Kidney (tissue), 14 donors: ENCODE results near the gene PPM1L. TPM values are rescaled to one million over a fixed set of nuclear protein-coding genes. Genes with fewer than 3 reads are reported as not detected.

Experiments used
- DNase-seq, 5 donors: peaks; one replicate each; pipeline ENCODE4 v3.0.0-alpha.2; 2013 to 2020
- FAIRE-seq: peaks from 2 replicates; lab custom pipeline; 2012; peaks lifted over from hg19 to GRCh38; lab: Jason Lieb, UNC
- H3K27ac ChIP-seq, 2 donors: one replicate each; pipeline ENCODE4 v1.7.0; 2013; ENCODE audit warnings: low read depth in 2 of 2, low read length in 2 of 2, inconsistent platforms in 1 of 2
- H3K27me3 ChIP-seq: one replicate; pipeline ENCODE4 v1.7.1; 2013; ENCODE audit warnings: low read length, inconsistent platforms; ENCODE audit not compliant: control insufficient read depth, insufficient read depth
- H3K36me3 ChIP-seq, 3 donors: one replicate each; pipeline versions ENCODE4 v1.7.0 to v1.7.1; 2013; ENCODE audit warnings: low read length in 3 of 3, control low read depth in 1 of 3, inconsistent platforms in 1 of 3; ENCODE audit not compliant: insufficient read depth in 3 of 3, control insufficient read depth in 2 of 3
- H3K4me1 ChIP-seq, 3 donors: one replicate each; pipeline versions ENCODE4 v1.7.0 to v1.7.1; 2013; ENCODE audit warnings: low read length in 3 of 3, inconsistent platforms in 1 of 3, low read depth in 1 of 3; ENCODE audit not compliant: control insufficient read depth in 2 of 3, insufficient read depth in 2 of 3
- H3K4me3 ChIP-seq, 3 donors: one replicate each; pipeline versions ENCODE4 v1.7.0 to v1.8.1; 2013; ENCODE audit warnings: low read length in 3 of 3, control low read depth in 1 of 3, inconsistent platforms in 1 of 3
- H3K9ac ChIP-seq, 3 donors: one replicate each; pipeline versions ENCODE4 v1.7.0 to v1.7.1; 2013; ENCODE audit warnings: low read length in 3 of 3, control low read depth in 1 of 3, inconsistent platforms in 1 of 3
- H3K9me3 ChIP-seq, 3 donors: one replicate each; pipeline versions ENCODE4 v1.7.0 to v1.7.1; 2013; ENCODE audit warnings: low read length in 3 of 3, control low read depth in 1 of 3, inconsistent platforms in 1 of 3; ENCODE audit not compliant: control insufficient read depth in 2 of 3, insufficient read depth in 1 of 3
- CTCF ChIP-seq: IDR thresholded peaks from 3 replicates; pipeline ENCODE4 v1.5.1; 2012; ENCODE audit warnings: mild to moderate bottlenecking, moderate library complexity, borderline replicate concordance; ENCODE audit not compliant: insufficient read depth; ENCODE audit errors: extremely low read depth
- intact Hi-C: fragments of 100-400 bp; cut with DNase I; formaldehyde crosslinking; loops from one replicate; pipeline ENCODE4 v1.11.1; 2022
- polyA plus RNA-seq: library from polyadenylated mRNA; stranded (reverse); fragments of 350-450 nt; fragmentation: Illumina TruSeq; extraction: RNeasy Lipid Tissue Mini Kit (QIAGEN cat#74804); gene quantifications from one replicate; pipeline ENCODE4 v1.2.3, GENCODE V29; 2014; ENCODE audit warnings: low read depth, low replicate concordance; ENCODE audit not compliant: insufficient read depth
- total RNA-seq: library from RNA; stranded (reverse); fragmentation: NEBNext Ultra II Directional; extraction: Animal tissue kit (Norgen Biotek cat#: 25700); gene quantifications from one replicate; pipeline ENCODE4 v1.2.1, GENCODE V29; 2021
- donor health status: control.
- donor health status: control.
- donor health status: control.
- donor health status: control.
- donor health status: control.
- donor health status: DM: yes; HTN: yes; CAD: no.
- donor health status: Normal renal cell carcinoma (clear cell type).

Gene PPM1L
- total and polyA plus RNA-seq, 2 donors from 2014 or later, result 2.8 to 13.8 TPM

GRCh38 chr3:160927620-160928019 lies 171.6 kb downstream of the PPM1L start:
- Histone ChIP-seq H3K27ac (no peak overlapping the region), H3K4me3 (no peak overlapping the region), H3K9ac (no peak overlapping the region), H3K36me3 (no peaks in the 10 kb centered on the region), H3K27me3 (no peaks in the 10 kb centered on the region), H3K9me3 (no peaks in the 10 kb centered on the region), H3K4me1 (no peaks in the 10 kb centered on the region)
- DNase-seq, result no peak
- intact Hi-C loops, result no loop called here
- no peak for TF ChIP-seq CTCF
- no peak for FAIRE-seq

GRCh38 chr3:160928183-160928726 lies 172.2 kb downstream of the PPM1L start:
- Histone ChIP-seq H3K9me3 (no peaks in the 10 kb centered on the region), H3K36me3 (no peaks in the 10 kb centered on the region), H3K27ac (no peak overlapping the region), H3K9ac (no peak overlapping the region), H3K4me3 (no peak overlapping the region), H3K27me3 (no peaks in the 10 kb centered on the region), H3K4me1 (no peaks in the 10 kb centered on the region)
- intact Hi-C loops, result no loop called here
- TF ChIP-seq CTCF, result no peak
- FAIRE-seq (no peak), DNase-seq (no peak)

- FAIRE-seq (no peak), DNase-seq (peak in 1 of 5 donors; percentile 71)
- TF ChIP-seq CTCF, result peak; percentile 3
- Histone ChIP-seq H3K4me3 (no peak overlapping the region), H3K9me3 (no peaks in the 10 kb centered on the region), H3K36me3 (no peaks in the 10 kb centered on the region), H3K27me3 (no peaks in the 10 kb centered on the region), H3K9ac (no peak overlapping the region), H3K4me1 (no peaks in the 10 kb centered on the region), H3K27ac (no peak overlapping the region)
- intact Hi-C loops, result no loop called here
These were observed 173.6 kb downstream of the PPM1L start for GRCh38 chr3:160929595-160929994.

GRCh38 chr3:160931474-160931873 lies 175.4 kb downstream of the PPM1L start:
- Histone ChIP-seq H3K36me3 (no peaks in the 10 kb centered on the region), H3K4me3 (no peak overlapping the region), H3K9ac (no peak overlapping the region), H3K9me3 (no peaks in the 10 kb centered on the region), H3K4me1 (no peaks in the 10 kb centered on the region), H3K27me3 (no peaks in the 10 kb centered on the region), H3K27ac (no peak overlapping the region)
- DNase-seq (no peak), FAIRE-seq (no peak)
- no peak for TF ChIP-seq CTCF
- intact Hi-C loops, result loop anchor here (10.0 kb wide), 1 partner anchor 227 kb away; no protein-coding TSS in a partner anchor
